CD14-positive monocyte (primary cell): ENCODE data around the gene BOLL. TPM values are rescaled to one million over a fixed set of nuclear protein-coding genes. Genes with fewer than 3 reads are reported as not detected.

Experiments used
- DNase-seq, 3 donors: peaks; one replicate each; pipeline ENCODE4 v3.0.0-alpha.2; 2011 to 2022
- H2AFZ ChIP-seq: 2 replicates; pipeline ENCODE4 v1.6.0; 2012; ENCODE audit warnings: mild to moderate bottlenecking, low read depth, low read length, inconsistent platforms; ENCODE audit not compliant: insufficient read depth, poor library complexity, severe bottlenecking
- H3K27ac ChIP-seq, 2 donors: 1 replicate in 1 of 2; 2 replicates in 1 of 2; pipeline ENCODE4 v1.5.1; 2012 to 2013; ENCODE audit warnings: low read length in 2 of 2, control low read depth in 1 of 2, inconsistent platforms in 1 of 2, low read depth in 1 of 2, mild to moderate bottlenecking in 1 of 2
- H3K27me3 ChIP-seq, 2 donors: one replicate each; pipeline versions ENCODE4 v1.6.0 to v1.6.1; 2011 to 2013; ENCODE audit warnings: low read length in 2 of 2; ENCODE audit not compliant: control insufficient read depth in 2 of 2, insufficient read depth in 2 of 2
- H3K36me3 ChIP-seq, 2 donors: replicated peaks in 1 of 2; 1 replicate in 1 of 2; 2 replicates in 1 of 2; pipeline versions ENCODE4 v1.5.1 to v1.6.1; 2012 to 2013; ENCODE audit warnings: low read length in 2 of 2, control low read depth in 1 of 2, inconsistent platforms in 1 of 2, mild to moderate bottlenecking in 1 of 2; ENCODE audit not compliant: insufficient read depth in 2 of 2, control insufficient read depth in 1 of 2
- H3K4me1 ChIP-seq, 2 donors: 1 replicate in 1 of 2; 2 replicates in 1 of 2; pipeline versions ENCODE4 v1.5.1 to v1.6.1; 2012 to 2013; ENCODE audit warnings: low read length in 2 of 2, control low read depth in 1 of 2, inconsistent platforms in 1 of 2, mild to moderate bottlenecking in 1 of 2, moderate library complexity in 1 of 2; ENCODE audit not compliant: insufficient read depth in 2 of 2, control insufficient read depth in 1 of 2
- H3K4me2 ChIP-seq: replicated peaks from 2 replicates; pipeline ENCODE3; 2012; ENCODE audit warnings: low read length, moderate library complexity, mild to moderate bottlenecking; ENCODE audit not compliant: poor library complexity, severe bottlenecking; ENCODE audit errors: extremely low read depth
- H3K4me3 ChIP-seq, 3 experiments: fragments of 200-600 bp in 1 of 3; sonication (generic) in 1 of 3; replicated peaks in 1 of 3; 1 replicate in 2 of 3; 2 replicates in 1 of 3; pipeline ENCODE4 v1.5.1; 2011 to 2013; ENCODE audit warnings: low read length in 3 of 3, mild to moderate bottlenecking in 3 of 3, control low read depth in 2 of 3, low read depth in 2 of 3, inconsistent platforms in 1 of 3, moderate library complexity in 1 of 3
- H3K79me2 ChIP-seq: 2 replicates; pipeline ENCODE4 v1.6.0; 2012; ENCODE audit warnings: mild to moderate bottlenecking, control low read depth, inconsistent platforms, low read length, moderate library complexity; ENCODE audit not compliant: insufficient read depth
- H3K9ac ChIP-seq: 2 replicates; pipeline ENCODE4 v1.6.0; 2017; ENCODE audit warnings: low read length, mild to moderate bottlenecking; ENCODE audit not compliant: insufficient read depth, poor library complexity, severe bottlenecking
- H3K9me3 ChIP-seq, 2 donors: replicated peaks in 1 of 2; 1 replicate in 1 of 2; 2 replicates in 1 of 2; pipeline versions ENCODE4 v1.5.1 to v1.6.1; 2012 to 2013; ENCODE audit warnings: low read length in 2 of 2, control low read depth in 1 of 2; ENCODE audit not compliant: control insufficient read depth in 1 of 2, insufficient read depth in 1 of 2
- H4K20me1 ChIP-seq: 2 replicates; pipeline ENCODE4 v1.6.0; 2012; ENCODE audit warnings: mild to moderate bottlenecking, low read length, control low read depth, moderate library complexity; ENCODE audit not compliant: insufficient read depth
- H3K27ac Mint-ChIP-seq, 7 donors: one replicate each; pipeline ENCODE4 v1.8.0; 2020; ENCODE audit warnings: mild to moderate bottlenecking in 7 of 7, mixed read lengths in 7 of 7, moderate library complexity in 6 of 7, inconsistent platforms in 2 of 7
- H3K27me3 Mint-ChIP-seq, 3 donors: one replicate each; pipeline ENCODE4 v1.8.0; 2021 to 2022; ENCODE audit warnings: low read depth in 3 of 3, mild to moderate bottlenecking in 3 of 3, mixed read lengths in 3 of 3, moderate library complexity in 3 of 3, inconsistent platforms in 1 of 3
- H3K36me3 Mint-ChIP-seq, 2 donors: one replicate each; pipeline ENCODE4 v1.8.0; 2020; ENCODE audit warnings: mixed read lengths in 2 of 2, inconsistent platforms in 1 of 2, mild to moderate bottlenecking in 1 of 2
- H3K4me1 Mint-ChIP-seq: one replicate; pipeline ENCODE4 v1.8.0; 2020; ENCODE audit warnings: mild to moderate bottlenecking, mixed read lengths
- H3K4me3 Mint-ChIP-seq, 2 donors: one replicate each; pipeline ENCODE4 v1.8.0; 2020; ENCODE audit warnings: mild to moderate bottlenecking in 2 of 2, mixed read lengths in 2 of 2, moderate library complexity in 1 of 2
- H3K9me3 Mint-ChIP-seq, 7 donors: one replicate each; pipeline ENCODE4 v1.8.0; 2020 to 2022; ENCODE audit warnings: mixed read lengths in 7 of 7, mild to moderate bottlenecking in 6 of 7, moderate library complexity in 6 of 7, inconsistent platforms in 2 of 7
- CTCF ChIP-seq: fragments of 200-600 bp; IDR thresholded peaks from one replicate; pipeline ENCODE4 v1.8.0; 2022; ENCODE audit warnings: antibody characterized with exemption, mild to moderate bottlenecking
- WGBS: methylation state at CpG from one replicate; pipeline ENCODE4 v1.1.5; 2013; ENCODE audit warnings: missing lambda C conversion rate; ENCODE audit not compliant: insufficient coverage; 5-methylcytosine and 5-hydroxymethylcytosine counted together
- intact Hi-C, 2 donors: fragments of 100-400 bp; cut with micrococcal nuclease; formaldehyde crosslinking; loops; one replicate each; pipeline versions ENCODE4 v1.15.0 to v1.15.1; 2023
- polyA plus RNA-seq, 3 donors: library from polyadenylated mRNA; depleted of rRNA in 1 of 3; unstranded in 2 of 3; stranded (reverse) in 1 of 3; fragments of 300-500 nt in 2 of 3; fragments of >200 nt in 1 of 3; fragmentation: Illumina TruSeq in 2 of 3; gene quantifications; 1 replicate in 2 of 3; 2 replicates in 1 of 3; pipeline ENCODE4 v1.2.3, GENCODE V29; 2012 to 2021

The BOLL gene
- polyA plus RNA-seq, 3 donors: not detected

GRCh38 chr2:197828464-197829135 lies 43.5 kb upstream of the BOLL start:
- H3K9me3 ChIP-seq: no peaks in the 10 kb centered on the region
- DNase-seq: no peak
- H3K27ac Mint-ChIP-seq: no peak overlapping the region
- no peaks in the 10 kb centered on the region for H4K20me1 ChIP-seq
- H3K9ac ChIP-seq: no peak overlapping the region
- no CpG with 5 or more reads among the region's 1 CpG for WGBS
- H3K27ac ChIP-seq: no peak overlapping the region
- H3K4me1 ChIP-seq: no peaks in the 10 kb centered on the region
- no peak overlapping the region for H3K4me3 ChIP-seq
- H3K27me3 ChIP-seq: no peaks in the 10 kb centered on the region
- no peaks in the 10 kb centered on the region for H3K36me3 ChIP-seq
- H3K4me3 Mint-ChIP-seq: no peak overlapping the region
- H3K36me3 Mint-ChIP-seq: no peaks in the 10 kb centered on the region
- no peak overlapping the region for H2AFZ ChIP-seq
- no peak overlapping the region for H3K4me2 ChIP-seq
- no peak for TF ChIP-seq CTCF
- intact Hi-C loops: no loop called here
- H3K4me1 Mint-ChIP-seq: no peaks in the 10 kb centered on the region
- no peaks in the 10 kb centered on the region for H3K79me2 ChIP-seq
- no peaks in the 10 kb centered on the region for H3K27me3 Mint-ChIP-seq
- H3K9me3 Mint-ChIP-seq: peaks cover 0 to 17% (median 10%) of the 10 kb centered on the region in 7 donors

DNA sequence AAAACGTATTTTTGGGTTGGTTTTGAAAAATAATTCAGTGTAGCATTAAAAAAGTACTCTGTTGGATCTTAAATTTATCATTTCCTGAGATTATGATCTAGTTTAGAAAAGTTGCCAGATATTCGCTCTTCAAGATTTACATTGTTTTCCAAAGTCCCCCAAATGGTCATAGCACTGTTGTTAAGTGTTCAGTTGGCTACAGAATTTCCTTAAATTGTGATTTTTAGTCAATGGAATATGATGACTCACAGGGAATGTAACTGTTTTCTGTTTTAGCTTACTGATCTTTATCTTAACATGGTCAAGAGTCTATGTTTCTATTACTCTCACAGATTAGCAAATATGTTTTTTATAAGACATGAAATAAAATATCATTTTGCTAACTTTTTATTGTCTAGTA lies 42.5 kb upstream of the BOLL start:
- H4K20me1 ChIP-seq: no peaks in the 10 kb centered on the region
- H3K4me1 ChIP-seq: no peaks in the 10 kb centered on the region
- Mint-ChIP-seq H3K9me3 (peaks cover 0 to 17% (median 10%) of the 10 kb centered on the region in 7 donors), H3K36me3 (no peaks in the 10 kb centered on the region), H3K4me1 (no peaks in the 10 kb centered on the region), H3K4me3 (no peak overlapping the region), H3K27ac (no peak overlapping the region), H3K27me3 (no peaks in the 10 kb centered on the region)
- no peaks in the 10 kb centered on the region for H3K36me3 ChIP-seq
- H3K79me2 ChIP-seq: no peaks in the 10 kb centered on the region
- H3K4me2 ChIP-seq: no peak overlapping the region
- no peaks in the 10 kb centered on the region for H3K9me3 ChIP-seq
- no CpG with 5 or more reads among the region's 2 CpGs for WGBS
- no peaks in the 10 kb centered on the region for H3K27me3 ChIP-seq
- no peak for TF ChIP-seq CTCF
- DNase-seq: no peak
- no peak overlapping the region for H3K9ac ChIP-seq
- no peak overlapping the region for H3K27ac ChIP-seq
- H2AFZ ChIP-seq: no peak overlapping the region
- no peak overlapping the region for H3K4me3 ChIP-seq
- intact Hi-C loops: no loop called here
